ENCODE data around the gene CYP26B1. TPM values are rescaled to one million over a fixed set of nuclear protein-coding genes. Genes with fewer than 3 reads are reported as not detected.
A peak's percentile ranks its signal among the peaks of the same experiment; 100 is the strongest.

Gene CYP26B1
- total and polyA plus RNA-seq, 2 of the 8 experiments (the other 6 are each of a cell fraction or from before 2014, with no cell fraction given), result 0.06 to 0.69 TPM

- TF ChIP-seq, protein P1, sequence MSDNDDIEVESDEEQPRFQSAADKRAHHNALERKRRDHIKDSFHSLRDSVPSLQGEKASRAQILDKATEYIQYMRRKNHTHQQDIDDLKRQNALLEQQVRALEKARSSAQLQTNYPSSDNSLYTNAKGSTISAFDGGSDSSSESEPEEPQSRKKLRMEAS (IDR thresholded peaks at IDR 0.05), result peak; percentile 52; the same call in 1 of the 2 replicates
- no peak for TF ChIP-seq TAF1 (IDR thresholded peaks at IDR 0.05; ENCODE audit: low read depth, low read length)
- 0 out of 2 replicates have a peak, but pooled peaks have one; percentile 28 for TF ChIP-seq SP1 (IDR thresholded peaks at IDR 0.05; ENCODE audit: low read depth, low read length)
- TF ChIP-seq NRF1 (IDR thresholded peaks at IDR 0.05; ENCODE audit: low read depth, low read length), result no peak
Observed at GRCh38 chr2:72145289-72145657, 2.4 kb downstream of the CYP26B1 start (continued).

Data from H1 (cell line).